NCI-H2171 treated with DMSO at 0.1 percent for 48 hours (cell line): ENCODE data around the gene SH3RF3.
"Not testable (repeated sequence)": the region's sequence is repeated elsewhere in the genome, so short reads cannot be mapped to it uniquely, and the experiment has no call there.

Experiments
- DNase-seq: peaks from one replicate; lab custom pipeline; 2025; lab: John Stamatoyannopoulos, UW

Gene SH3RF3

GRCh38 chr2:109220860-109221259 lies 91.9 kb downstream of the SH3RF3 start:
- no peak for DNase-seq

GRCh38 chr2:109221316-109221715 lies 92.3 kb downstream of the SH3RF3 start:
- DNase-seq, result not testable (repeated sequence)

DNA sequence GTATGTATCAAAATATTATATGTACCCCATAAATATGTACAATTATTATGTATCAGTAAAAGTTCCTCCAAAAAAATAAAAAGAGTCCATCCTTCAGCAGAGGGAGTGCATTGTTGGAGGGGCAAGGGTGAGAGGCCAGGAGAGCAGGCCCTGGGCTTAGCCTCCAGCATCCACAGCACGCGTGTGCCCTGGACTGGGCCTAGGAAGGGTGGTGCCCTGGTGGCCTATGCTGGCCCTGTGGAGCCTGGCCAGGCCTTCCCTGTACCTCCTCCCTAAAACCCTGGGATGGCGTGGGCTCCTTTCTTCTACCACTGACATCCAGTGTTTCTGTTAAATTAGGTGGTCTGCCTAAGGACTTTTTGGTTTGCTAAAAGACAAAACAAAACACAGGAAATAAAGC lies 93.4 kb downstream of the SH3RF3 start:
- no peak for DNase-seq

DNA sequence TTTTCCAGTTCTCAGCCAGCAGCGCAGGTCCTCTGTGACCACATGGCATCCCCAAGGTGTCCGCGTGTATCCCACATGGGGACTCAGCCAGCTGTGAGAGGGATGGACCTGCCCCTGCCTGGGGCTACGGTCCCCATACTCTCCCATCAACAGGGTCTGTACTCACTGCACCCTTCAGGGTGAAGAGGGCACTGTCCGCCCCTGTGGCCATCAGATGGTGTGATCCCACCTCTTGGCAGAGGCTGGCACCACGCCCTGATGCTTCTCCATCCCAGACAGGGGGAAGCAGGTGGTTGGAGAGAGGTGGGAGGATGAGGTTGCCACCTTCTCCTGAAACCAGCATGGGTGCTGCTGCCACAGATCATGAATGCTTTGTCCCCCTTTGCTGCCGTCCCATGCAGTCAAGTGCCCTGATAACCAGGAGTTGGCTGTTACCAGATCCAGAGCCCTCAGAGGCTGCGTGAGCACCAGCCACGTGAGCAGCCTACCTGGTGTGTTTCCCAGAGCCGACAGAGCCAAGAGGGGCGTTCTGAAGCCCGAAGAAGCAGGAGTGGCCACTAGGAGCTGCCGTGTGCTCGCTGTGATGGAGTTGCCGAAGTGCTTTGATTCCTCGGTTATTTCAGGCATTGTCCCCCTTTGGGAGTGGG lies 93.9 kb downstream of the SH3RF3 start:
- no peak for DNase-seq

DNA sequence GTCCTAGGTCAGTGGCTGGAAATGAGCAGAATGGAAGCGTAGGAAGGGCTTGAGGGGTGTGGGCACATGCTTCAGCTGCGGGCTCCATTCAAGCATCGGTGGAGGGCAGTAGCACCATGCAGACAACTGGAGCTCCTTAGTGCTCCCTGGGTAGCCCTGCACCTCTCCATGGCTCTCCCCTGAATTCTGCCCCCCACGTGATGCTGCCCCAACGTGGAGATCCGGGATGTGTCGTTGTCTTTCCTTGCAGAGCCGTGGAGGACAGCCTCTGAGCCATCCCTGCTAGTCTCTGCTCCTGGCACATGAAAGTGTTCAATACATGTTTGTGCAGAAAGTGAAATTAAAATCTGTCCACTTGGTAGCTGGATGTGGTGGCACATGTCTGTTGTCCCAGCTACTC lies 94.5 kb downstream of the SH3RF3 start:
- DNase-seq, result no peak

GRCh38 chr2:109224341-109224740 lies 95.3 kb downstream of the SH3RF3 start:
- DNase-seq, result not testable (repeated sequence)

- DNase-seq, result no peak
These were observed 96.3 kb downstream of the SH3RF3 start for GRCh38 chr2:109225170-109225782.

DNA sequence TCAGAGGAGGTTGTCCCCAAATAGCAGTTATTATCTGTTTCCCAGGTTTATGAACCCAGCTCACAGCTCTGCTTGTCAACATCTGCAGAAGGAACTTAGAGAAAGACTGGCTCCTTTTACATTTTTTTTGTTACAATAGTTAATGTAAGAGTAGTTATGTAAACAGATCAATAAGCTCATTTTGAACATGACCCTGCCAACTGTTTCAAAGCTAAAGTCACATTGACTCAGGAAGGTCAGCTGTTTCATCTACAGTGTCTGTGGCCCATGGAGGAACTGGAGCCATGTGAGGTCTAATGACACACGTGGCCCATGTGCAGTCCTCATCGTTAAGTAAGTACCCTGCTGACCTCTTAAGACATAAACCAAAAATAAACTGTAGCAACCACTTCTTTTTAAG lies 97.1 kb downstream of the SH3RF3 start:
- no peak for DNase-seq

DNA sequence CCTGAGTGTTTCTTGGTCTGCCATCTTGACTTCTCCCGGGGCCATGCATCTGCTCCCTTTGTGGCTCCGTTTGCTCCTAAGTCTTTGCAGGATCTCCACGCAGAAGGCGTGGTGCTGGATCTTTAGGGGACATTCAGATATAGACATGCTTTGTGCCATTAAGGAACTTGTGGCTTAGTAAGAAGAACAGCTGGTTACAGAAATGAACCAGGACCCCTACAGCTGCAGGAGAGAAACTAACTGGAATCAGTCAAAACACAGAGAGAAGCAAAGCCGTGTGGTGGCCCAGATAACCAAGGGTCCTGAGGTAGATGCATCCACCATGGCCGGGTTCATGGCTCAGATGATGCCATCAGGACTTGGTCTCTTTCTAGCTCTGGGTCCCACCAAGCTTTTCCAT lies 97.6 kb downstream of the SH3RF3 start:
- no peak for DNase-seq

DNA sequence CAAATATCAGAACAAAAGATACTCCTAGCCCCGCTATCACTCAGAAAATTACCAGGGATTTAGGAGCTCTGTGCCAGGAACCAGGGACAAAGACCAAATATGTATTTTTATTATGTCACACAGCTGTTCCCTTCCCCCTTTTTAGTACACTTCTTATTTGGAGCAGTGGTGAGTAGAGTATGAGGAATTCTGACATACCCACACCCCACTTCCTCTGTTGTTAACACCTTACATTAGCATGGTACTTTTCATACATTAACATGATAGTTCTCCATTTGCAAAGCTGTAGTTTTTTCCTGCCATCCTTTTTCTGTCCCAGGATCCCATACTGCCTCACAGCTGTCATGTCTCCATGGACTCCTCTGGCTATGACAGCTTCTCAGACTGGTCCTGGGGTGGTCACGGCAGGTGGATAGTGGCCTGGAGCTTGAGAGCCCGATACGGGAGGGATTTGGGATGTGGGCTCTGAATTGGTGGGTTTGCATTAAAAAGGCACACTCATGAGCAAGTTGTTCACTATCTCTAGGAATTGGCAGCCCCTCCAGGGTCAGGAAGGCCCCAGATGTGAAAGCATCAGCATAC lies 100.2 kb downstream of the SH3RF3 start:
- no peak for DNase-seq

DNA sequence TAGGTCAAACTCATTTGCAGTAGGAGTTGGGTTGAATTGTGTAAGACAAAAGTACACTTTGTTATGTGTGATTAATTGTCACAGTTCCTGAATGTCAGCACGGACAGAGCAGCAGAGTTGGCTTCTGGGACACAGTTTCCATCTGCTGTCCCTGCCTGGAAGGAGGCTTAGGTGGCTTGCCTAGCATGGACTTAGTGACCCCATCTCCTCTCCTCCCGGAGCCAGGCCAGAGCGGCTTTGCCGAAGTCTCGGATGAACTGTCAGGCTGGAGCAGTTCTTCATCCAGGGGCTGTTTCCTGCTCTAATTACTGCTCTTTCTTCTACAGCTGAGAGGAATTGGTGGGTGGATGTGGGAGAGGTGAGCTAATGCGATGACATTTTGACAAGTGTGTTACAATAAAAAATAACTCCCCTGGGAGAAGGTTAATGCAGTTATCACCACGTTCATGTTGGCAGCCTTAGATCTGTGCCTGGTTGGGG lies 102.0 kb downstream of the SH3RF3 start:
- peak; percentile 57 for DNase-seq

DNA sequence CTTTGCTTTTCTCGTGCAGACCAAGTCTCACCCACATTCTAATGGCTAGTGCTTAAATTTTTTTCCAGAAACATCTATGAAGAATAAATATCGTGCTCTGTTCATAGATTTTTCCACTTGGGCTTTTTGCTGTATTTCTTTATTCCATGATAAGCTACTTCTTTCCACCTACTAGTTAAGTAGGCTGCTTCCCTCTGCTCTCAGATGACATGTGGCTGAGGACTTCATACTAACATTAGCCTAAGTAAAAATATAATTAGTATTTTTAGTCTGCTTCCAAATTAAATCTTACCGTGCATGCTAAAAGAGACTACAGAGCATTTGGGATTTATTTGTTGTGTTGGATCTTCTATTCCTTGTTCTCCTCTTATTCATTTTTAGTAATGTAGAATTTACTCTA lies 102.4 kb downstream of the SH3RF3 start:
- DNase-seq, result no peak

- no peak for DNase-seq
These were observed 103.1 kb downstream of the SH3RF3 start for GRCh38 chr2:109231996-109232705.

DNA sequence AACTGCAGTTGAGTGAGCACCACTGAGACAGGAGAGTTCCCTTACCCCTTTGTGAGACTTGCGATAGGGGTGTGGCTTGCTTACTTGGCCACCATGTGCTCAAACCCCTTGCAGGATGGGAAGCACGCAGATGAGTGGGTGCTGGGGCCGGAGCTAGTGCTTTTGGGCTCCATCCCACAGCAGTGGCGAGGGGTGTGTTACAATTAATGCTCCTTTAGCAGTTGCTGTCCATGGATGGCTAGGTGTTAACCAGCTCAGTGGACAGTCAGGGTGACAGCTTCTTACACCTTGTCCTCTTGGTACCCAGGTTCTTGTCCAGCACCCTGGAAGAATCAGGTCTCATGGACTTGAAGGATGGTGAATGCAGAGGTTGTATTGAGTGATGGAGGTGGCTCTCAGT lies 103.9 kb downstream of the SH3RF3 start:
- DNase-seq, result no peak

- no peak for DNase-seq
These were observed 104.6 kb downstream of the SH3RF3 start for GRCh38 chr2:109233643-109234042.

DNA sequence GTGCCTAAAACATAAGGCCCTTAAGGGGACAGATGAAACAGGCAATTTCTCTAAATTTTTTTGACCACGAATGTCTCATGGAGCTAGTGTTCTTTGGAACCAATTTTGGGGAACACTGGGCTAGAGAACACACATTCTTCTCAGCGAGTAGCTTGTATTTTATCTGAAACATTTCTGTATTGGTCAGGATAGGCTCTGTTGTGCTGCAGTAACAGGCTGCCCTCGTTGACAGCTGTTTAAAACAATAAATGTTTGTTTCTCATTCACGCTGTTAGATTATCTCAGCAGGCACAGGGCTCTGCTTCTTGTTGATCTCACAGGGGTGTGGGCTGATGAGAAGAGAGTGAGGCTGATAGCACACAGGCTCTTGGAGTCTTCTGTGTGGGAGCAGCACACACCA lies 105.3 kb downstream of the SH3RF3 start:
- DNase-seq, result no peak

DNA sequence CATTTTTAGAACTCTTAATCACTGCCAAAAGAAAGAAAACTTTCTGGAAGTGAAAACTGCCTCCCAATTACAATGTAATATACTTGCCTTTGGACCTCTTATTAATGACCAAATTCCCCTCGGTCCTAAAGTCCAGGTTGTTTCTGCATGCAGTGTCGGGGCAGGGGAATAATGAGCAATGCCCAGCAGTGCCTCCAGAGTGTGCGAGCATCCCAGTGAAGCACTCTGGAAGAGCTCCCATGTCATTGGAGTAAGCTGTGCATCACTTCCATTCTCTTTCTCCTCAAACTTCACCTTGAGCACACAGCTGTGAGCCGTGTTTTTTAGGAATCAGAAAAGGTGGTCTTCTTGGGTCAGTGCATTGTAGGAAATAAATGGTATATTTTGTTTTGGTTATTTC lies 107.1 kb downstream of the SH3RF3 start:
- no peak for DNase-seq

DNA sequence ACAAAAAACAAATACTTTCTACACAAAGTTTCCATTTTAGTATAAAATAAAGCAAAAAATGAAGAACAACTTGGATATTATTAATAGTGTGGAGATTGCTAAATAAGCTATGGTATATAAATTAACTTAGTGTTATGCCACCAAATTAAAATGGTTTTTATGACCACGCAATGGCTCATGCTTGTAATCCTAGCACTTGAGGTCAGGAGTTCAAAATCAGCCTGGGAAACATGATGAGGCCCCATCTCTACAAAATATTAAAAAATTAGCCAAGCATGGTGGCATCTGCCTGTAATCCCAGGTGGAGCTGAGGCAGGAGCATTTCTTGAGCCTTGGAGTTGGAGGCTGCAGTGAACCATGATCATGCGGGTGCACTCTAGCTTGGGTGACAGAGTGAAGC lies 108.8 kb downstream of the SH3RF3 start:
- DNase-seq, result peak; percentile 49

- no peak for DNase-seq
These were observed 109.6 kb downstream of the SH3RF3 start for GRCh38 chr2:109238580-109238979.

- no peak for DNase-seq
These were observed 110.7 kb downstream of the SH3RF3 start for GRCh38 chr2:109239720-109240119.

GRCh38 chr2:109242210-109242653 lies 113.2 kb downstream of the SH3RF3 start:
- DNase-seq, result no peak

- no peak for DNase-seq
These were observed 113.8 kb downstream of the SH3RF3 start for GRCh38 chr2:109242654-109243331.
